T-helper 1 cell treated with Interleukin-12 subunit alpha and Interleukin-12 subunit beta and Interleukin-4 antibody, amounts not matched to agents 30 ng/mL and 1 ng/mL, for 36 hours (primary cell): Measurements from ENCODE around the gene PACS2. TPM values are rescaled to one million over a fixed set of nuclear protein-coding genes. Genes with fewer than 3 reads are reported as not detected.
"Not testable (repeated sequence)": the region's sequence is repeated elsewhere in the genome, so short reads cannot be mapped to it uniquely, and the experiment has no call there.

Experiments
- intact Hi-C: fragments of 100-400 bp; cut with micrococcal nuclease; formaldehyde crosslinking; loops from one replicate; pipeline ENCODE4 v1.15.1; 2024
- total RNA-seq: library from RNA; stranded (reverse); gene quantifications from 2 replicates; pipeline ENCODE4 v1.2.3, GENCODE V29; 2022

The PACS2 gene
- total RNA-seq, result 33.3 and 35.8 TPM in 2 replicates

- intact Hi-C loops, result loop anchor here (1.0 kb wide), 1 partner anchor 38 kb away; no protein-coding TSS in a partner anchor
These were observed at the start of gene PACS2 for GRCh38 chr14:105314287-105315200. TSS of gene PACS2 (plus strand) at chr14:105314748. CDS start at chr14:105314919, 171 bp downstream.

- intact Hi-C loops, result loop anchor here (5.0 kb wide), 1 partner anchor 66 kb away; no protein-coding TSS in a partner anchor
These were observed 46.6 kb upstream of the PACS2 start for GRCh38 chr14:105267820-105268548.

- intact Hi-C loops, result loop anchor here (5.0 kb wide), 1 partner anchor 67 kb away; no protein-coding TSS in a partner anchor
These were observed 45.7 kb upstream of the PACS2 start for GRCh38 chr14:105268736-105269354.

- intact Hi-C loops, result loop anchor here (5.0 kb wide), 1 partner anchor 67 kb away; no protein-coding TSS in a partner anchor
These were observed 45.1 kb upstream of the PACS2 start for GRCh38 chr14:105269405-105269804.

GRCh38 chr14:105271224-105271890 is 43.2 kb upstream of the PACS2 start:
- intact Hi-C loops, result no loop called here

- intact Hi-C loops, result no loop called here
These were observed 41.9 kb upstream of the PACS2 start for GRCh38 chr14:105272623-105273022.

GRCh38 chr14:105273062-105273461 is 41.5 kb upstream of the PACS2 start:
- intact Hi-C loops, result no loop called here

- intact Hi-C loops, result no loop called here
These were observed 39.9 kb upstream of the PACS2 start for GRCh38 chr14:105274637-105275036.

GRCh38 chr14:105275267-105275946 is 39.1 kb upstream of the PACS2 start:
- intact Hi-C loops, result no loop called here

- intact Hi-C loops, result not testable (repeated sequence)
These were observed 37.1 kb upstream of the PACS2 start for GRCh38 chr14:105277448-105277847.

GRCh38 chr14:105279642-105280361 is 34.7 kb upstream of the PACS2 start:
- intact Hi-C loops, result no loop called here

GRCh38 chr14:105280525-105280924 is 34.0 kb upstream of the PACS2 start:
- intact Hi-C loops, result no loop called here

- intact Hi-C loops, result loop anchor here (1.0 kb wide), 2 partner anchors 78 to 191 kb away; no protein-coding TSS in a partner anchor
These were observed 33.0 kb upstream of the PACS2 start for GRCh38 chr14:105281371-105282097.

- intact Hi-C loops, result no loop called here
These were observed 32.3 kb upstream of the PACS2 start for GRCh38 chr14:105282098-105282725.

GRCh38 chr14:105283028-105283427 is 31.5 kb upstream of the PACS2 start:
- intact Hi-C loops, result no loop called here

- intact Hi-C loops, result no loop called here
These were observed 30.6 kb upstream of the PACS2 start for GRCh38 chr14:105283899-105284298.

GRCh38 chr14:105285174-105285573 is 29.4 kb upstream of the PACS2 start:
- intact Hi-C loops, result no loop called here

GRCh38 chr14:105286759-105287144 is 27.8 kb upstream of the PACS2 start:
- intact Hi-C loops, result no loop called here
